Testis (tissue), 2 donors: ENCODE results near the gene CAMK2G.

ENCODE experiments used
- POLR2A ChIP-seq: fragments of 450-650 bp; IDR thresholded peaks from one replicate; pipeline ENCODE4 v1.6.1; 2017; ENCODE audit warnings: antibody characterized with exemption, mild to moderate bottlenecking, moderate library complexity
- TF ChIP-seq, protein P1 (sequence below), 3 experiments: fragments of 450-650 bp in 2 of 3; fragments of 200-600 bp in 1 of 3; sonication (generic) in 1 of 3; IDR thresholded peaks; one replicate each; pipeline ENCODE4 v1.5.1; 2016 to 2019; ENCODE audit warnings: antibody characterized with exemption in 3 of 3, mild to moderate bottlenecking in 2 of 3, moderate library complexity in 1 of 3

DNA sequence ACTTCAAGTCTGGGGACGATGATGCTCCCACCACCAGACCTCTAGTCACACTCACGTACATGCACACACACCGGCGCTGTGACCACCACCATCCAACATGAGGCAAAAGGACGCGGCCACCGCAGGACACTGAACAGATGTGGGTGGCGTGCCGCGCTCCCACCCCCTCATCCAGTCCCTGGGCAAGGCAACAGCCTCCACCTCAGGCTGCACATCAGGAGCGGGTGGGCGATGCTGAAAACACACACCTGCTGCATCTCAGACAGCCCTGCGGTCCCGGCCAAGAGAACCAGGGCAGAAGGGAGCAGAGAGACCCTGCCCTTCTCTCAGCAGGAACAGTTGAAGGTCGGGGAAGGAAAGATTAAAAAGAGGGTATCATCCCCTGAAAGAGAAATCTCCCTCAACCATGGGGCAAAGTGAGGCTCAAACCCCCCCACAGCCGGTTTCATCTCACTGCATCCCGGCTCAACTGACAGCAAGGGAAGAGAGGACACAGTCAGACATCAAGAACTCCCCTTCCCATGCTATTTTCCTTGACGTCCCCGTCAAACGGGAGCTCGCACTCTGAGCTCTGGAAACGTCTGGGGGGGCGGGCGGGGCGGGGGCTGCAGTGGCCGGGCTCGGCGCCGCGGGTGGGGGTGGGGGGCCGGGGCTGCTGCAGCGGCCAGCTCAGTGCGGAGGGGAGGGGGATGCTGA, 1.1 kb downstream of the CAMK2G start:
- TF ChIP-seq POLR2A = no peak
- TF ChIP-seq, protein P1, sequence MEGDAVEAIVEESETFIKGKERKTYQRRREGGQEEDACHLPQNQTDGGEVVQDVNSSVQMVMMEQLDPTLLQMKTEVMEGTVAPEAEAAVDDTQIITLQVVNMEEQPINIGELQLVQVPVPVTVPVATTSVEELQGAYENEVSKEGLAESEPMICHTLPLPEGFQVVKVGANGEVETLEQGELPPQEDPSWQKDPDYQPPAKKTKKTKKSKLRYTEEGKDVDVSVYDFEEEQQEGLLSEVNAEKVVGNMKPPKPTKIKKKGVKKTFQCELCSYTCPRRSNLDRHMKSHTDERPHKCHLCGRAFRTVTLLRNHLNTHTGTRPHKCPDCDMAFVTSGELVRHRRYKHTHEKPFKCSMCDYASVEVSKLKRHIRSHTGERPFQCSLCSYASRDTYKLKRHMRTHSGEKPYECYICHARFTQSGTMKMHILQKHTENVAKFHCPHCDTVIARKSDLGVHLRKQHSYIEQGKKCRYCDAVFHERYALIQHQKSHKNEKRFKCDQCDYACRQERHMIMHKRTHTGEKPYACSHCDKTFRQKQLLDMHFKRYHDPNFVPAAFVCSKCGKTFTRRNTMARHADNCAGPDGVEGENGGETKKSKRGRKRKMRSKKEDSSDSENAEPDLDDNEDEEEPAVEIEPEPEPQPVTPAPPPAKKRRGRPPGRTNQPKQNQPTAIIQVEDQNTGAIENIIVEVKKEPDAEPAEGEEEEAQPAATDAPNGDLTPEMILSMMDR (IDR thresholded peaks at IDR 0.05) = no peak
